Activated T-helper 1 cell treated with Interleukin-2 at 50 U/mL for 16 hours (primary cell): Measurements from ENCODE around the gene RAB3D.
"Not testable (repeated sequence)": the region's sequence is repeated elsewhere in the genome, so short reads cannot be mapped to it uniquely, and the experiment has no call there.

Experiments
- DNase-seq: peaks from one replicate; pipeline ENCODE4 v3.0.0-alpha.2; 2020; ENCODE audit warnings: low read depth

Gene RAB3D

DNA sequence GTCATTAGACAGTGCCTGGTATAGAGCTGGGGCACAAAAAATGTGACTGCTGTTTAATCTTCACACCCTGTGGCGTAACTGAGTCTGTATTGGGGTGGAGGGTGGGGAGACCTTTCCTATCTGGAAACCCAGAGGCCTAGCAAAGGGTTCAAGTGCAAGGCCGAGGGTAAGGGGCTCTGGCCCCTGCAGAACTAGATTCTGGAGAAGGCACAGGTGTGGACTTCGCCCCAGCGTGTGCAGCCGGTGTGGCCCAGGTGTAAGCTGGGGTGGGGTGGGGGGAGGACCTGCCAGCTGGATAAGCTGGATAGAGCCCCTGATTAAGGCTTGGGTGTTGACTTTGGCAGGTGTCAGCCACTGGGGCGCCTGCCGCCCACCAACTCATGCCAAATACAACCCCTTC lies 1.3 kb downstream of the RAB3D start:
- no peak for DNase-seq

DNA sequence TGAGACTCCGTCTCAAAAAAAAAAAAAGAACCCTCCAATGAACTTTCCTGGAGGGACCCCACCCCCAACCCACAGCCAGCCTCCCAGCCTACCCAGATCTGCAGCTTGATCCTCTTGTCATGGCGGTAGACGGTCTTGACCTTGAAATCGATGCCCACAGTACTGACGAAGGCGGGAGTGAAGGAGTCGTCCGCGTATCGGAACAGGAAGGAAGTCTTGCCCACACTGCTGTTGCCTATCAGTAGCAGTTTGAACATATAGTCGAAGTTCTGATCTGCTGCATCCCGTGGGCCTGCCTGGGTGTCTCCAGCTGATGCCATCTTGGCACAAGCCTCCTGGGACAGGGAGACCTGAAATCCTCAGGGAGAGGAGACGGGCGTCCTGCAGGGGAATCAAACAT lies 2.4 kb downstream of the RAB3D start:
- DNase-seq = no peak

DNA sequence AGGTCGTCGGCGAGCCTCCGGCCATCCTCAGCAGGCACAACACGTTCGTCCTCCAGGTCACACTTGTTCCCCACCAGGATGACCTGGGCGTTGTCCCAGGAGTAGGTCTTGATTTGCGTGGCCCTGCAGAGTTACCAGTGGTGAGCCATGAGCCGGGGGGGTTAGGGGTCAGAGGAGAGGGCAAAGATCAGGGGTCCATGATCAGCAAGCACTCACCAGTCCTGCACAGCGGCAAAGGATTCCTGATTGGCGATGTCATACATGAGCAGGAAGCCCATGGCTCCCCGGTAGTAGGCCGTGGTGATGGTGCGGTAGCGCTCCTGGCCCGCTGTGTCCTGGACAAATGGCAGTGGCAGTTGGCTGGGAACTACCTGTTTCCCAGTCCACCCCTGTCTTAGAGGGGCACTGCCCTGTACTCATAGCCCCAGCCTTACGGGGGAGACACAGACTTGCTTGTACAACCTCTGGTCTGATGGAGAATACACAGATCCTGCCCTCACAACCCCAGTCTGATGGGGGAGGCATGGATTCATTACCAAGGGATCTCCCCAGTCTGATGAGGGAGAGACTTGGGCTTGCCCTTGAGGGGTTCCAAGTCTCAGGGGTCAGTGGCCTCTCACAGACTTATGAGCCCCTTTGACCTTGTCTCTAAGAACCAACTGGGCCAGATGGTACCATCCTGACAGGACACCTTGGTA lies 3.9 kb downstream of the RAB3D start:
- no peak for DNase-seq

DNA sequence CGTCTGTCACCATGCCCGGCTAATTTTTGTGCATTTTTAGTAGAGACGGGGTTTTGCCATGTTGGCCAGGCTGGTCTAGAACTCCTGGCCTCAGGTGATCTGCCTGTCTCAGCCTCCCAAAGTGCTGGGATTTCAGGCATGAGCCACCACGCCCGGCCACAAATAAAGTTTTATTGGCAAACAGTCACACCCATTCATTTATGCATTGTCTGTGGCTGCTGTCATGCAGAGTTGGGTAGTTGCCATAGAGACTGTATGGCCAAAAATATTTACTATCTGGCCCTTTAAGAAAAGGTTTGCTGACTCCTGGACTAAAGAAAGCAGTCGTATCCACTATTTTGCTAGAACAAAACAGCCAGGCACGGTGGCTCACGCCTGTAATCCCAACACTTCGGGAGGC lies 5.6 kb downstream of the RAB3D start:
- not testable (repeated sequence) for DNase-seq

DNA sequence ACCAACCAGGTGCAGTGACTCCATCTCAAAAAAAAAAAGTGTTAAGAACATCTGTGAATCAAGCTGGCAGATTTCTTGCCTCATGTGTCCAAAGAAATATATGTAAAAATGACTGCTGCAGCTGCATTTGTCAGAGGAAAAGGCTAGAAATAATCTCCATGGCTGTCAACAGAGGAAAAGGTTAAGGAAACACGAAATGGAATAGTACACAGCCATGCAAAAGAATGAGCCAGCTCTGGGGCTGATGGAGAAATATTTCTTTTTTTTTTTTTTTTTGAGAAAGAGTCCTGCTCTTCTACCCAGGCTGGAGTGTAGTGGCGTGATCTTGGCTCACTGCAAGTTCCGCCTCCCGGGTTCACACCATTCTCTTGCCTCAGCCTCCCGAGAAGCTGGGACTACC lies 6.6 kb downstream of the RAB3D start:
- DNase-seq = no peak

DNA sequence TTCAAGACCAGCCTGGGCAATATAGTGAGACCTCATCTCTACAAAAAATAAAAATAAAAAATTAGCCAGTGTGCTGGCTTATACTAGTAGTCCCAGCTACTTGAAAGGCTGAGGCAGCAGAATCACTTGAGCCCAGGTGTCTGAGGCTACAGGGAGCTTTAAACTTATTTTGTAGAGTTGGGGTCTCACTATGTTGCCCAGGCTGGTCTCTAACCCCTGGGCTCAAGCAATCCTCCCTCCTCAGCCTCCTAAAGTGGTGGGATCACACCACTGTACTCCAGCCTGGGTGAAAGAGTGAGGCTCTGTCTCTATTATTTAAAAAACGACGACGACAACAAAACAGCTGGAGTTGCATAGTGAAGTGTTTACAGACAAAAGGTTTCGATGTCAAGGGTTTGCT lies 8.0 kb downstream of the RAB3D start:
- no peak for DNase-seq

DNA sequence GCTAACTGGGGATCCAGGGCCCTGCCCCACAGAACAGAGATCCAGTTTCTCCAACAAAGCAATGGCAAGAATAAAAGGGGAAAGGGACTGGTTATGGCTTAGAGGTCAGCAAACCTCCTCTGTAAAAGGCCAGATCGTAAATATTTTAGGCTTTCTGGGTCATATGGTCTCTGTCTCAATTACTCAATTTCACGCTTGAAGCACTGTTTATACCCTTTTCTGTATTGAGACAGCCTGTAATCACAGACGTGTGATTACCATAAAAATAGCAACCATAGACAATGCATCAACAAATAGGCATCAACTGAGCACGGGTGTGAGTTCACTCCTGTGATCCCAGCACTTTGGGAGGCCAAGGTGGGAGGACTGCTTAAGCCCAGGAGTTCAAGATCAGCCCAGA lies 9.3 kb downstream of the RAB3D start:
- no peak for DNase-seq

DNA sequence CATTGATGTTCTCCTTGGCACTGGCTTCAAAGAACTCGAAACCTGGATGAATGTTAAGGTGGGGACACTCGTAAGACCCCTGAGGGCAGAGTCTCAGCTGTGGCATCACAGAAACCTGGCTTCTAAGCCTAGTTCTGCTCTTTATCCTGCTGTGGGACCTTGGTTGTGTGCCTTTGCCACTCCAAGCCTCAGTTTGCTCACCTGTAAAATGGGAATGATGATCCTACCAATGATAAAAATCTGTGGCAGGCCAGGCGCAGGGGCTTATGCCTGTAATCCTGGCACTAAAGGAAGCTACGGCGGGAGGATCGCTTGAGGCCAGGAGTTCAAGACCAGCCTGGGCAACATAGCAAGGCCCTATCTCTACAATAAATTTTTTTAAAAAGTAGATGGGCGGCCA lies 13.9 kb downstream of the RAB3D start:
- DNase-seq = no peak

DNA sequence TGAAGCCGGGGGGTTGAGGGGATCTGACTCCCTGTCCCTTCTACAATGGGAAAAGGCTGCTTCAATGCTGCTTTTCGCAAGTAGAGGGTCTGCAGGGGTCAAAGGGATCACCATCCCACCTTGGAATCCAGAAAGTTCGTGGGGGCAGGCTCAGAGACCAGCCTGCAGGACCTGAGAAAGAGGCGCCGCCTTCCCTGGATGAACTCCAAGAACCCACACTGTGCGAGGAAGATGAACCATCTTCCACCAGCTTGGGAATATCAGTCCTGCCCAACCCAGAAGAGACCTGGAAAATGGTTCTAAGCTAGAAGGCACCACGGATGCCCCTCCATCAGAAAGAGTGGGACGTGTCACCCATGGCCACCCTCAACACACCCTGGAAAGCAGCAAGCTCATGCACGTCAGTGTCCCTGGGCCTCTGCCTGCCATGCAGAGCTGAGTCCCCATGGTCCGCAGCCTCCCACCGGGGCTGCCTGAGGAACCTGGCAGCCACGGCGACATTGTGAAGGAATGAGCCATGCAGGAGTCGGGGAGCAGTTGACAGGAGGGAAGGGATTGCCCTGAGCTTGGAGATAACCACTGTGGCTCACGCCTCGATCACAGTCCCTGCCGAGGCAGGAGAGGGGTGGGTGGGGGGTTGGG lies 14.6 kb downstream of the RAB3D start:
- no peak for DNase-seq

DNA sequence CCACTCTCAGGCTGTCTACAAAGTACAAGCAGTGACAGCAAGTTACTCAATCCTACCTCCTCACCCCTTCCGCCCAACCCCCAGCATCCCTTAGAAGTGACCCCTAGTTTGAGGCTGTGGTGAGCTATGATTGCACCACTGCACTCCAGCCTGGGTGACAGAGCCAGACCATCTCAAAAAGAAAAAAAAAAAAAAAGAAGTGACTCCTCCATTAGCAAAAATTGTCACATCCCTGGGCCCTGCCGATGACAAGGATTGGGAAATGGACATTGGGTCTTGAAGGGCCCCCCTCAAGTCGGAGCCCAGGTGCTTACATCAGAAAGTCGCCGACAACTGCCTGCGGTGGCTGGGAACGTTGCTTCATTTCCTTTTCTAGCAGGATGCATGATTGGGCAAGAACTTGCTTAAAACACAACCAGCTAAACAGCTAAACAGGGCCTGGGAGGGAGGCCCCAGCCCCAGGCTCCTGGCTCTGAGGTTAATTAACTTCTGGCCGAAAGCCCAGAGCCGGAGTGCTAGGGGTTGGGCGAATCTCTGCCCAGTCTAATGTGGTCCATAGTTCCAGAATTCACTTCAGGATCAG lies 15.3 kb downstream of the RAB3D start:
- DNase-seq = no peak

DNA sequence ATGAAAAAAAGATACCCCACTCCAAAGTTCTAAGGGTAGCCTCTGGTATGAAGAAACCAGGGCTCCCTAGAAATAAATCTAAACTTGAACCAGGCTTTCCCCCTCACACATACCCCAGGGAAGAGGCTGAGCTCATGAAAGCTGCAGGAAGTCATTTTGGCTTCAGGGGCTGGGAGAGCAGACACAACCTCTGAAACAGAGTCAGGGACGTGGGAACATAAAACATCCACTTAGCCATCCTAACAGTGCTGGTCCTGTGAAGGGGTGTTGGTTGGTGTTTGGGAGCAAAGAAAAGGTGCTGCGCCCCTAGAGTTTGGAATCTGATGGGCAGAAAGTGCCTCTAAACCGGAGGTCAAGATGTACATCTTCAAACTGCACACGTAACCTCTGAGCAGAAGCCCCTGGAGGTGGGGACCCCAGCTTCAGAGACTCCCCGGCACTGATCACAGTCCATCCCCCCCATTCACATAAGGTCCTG lies 15.8 kb downstream of the RAB3D start:
- DNase-seq = no peak

DNA sequence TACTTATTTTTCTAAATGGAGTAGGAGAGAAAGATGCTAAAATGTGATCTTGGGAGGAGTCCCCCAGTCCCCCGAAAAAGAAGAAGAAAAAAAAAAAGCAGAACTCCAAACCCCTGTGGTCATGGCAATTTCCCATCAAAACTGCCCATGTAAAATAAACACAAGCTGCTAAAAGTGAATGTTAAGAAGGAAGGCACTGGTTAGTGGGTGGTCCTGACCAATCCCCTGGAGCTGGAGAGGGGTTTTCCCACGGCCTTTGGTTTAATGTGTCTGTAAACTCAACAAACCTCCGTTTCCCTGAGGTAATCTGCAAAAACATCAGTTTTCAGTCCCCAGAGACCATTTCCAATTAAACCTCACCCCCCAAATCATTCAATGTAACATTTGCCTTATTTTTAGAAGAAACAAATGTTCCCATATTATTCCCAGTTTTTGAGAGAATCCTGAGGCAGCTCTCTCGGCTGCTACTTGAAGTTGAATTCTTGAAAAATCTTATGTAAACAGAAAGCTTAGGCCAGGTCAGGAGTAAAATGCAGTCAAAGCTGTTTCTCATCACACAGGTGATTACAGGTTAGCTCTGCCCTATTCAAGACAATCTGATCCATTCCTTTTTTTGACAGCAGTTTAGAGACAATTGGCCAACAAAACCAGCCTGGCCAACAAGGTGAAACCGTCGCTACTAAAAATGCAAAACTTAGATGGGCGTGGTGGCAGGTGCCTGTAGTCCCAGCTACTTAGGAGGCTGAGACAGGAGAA lies 17.0 kb downstream of the RAB3D start:
- DNase-seq = no peak

DNA sequence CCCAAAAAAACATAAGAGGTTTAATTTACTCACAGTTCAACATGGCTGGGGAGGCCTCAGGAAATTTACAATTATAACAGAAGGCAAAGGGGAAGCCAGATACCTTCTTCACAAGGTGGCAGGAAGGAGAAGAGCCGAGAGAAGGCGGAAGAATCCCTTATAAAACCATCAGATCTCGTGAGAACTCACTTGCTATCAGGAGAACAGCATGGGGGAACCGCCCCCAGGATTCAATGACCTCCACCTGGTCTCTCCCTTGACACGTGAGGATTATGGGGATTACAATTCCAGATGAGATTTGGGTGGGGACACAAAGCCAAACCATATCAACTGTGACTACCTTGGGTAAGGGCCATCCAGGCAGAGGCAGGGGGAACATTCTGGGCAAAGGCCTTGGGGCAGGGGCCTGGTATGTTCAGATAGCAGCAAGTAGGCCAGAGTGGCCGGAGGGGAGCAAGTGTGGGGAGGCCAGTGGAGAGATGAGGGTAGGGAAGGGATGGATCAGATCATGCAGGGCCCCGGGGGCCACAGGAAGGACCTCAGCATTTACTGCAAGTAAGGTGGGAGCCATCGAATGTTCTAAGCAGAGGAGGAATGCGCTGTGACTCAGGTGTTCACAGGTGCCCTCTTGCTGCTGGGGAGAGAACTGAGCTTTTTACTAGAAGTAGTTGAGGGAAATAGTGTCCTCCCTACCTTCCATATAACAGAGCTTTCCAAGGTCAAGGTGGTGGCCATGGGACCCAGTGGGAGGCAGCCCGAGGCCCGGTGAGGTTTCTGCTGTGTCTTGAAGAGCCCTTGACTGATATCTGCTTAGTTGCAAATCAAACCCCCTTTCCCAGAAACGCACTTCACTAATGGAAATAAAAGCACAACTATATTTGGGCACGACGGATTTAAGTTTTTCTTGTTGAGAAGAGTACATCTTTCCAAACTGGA lies 18.0 kb downstream of the RAB3D start:
- no peak for DNase-seq

DNA sequence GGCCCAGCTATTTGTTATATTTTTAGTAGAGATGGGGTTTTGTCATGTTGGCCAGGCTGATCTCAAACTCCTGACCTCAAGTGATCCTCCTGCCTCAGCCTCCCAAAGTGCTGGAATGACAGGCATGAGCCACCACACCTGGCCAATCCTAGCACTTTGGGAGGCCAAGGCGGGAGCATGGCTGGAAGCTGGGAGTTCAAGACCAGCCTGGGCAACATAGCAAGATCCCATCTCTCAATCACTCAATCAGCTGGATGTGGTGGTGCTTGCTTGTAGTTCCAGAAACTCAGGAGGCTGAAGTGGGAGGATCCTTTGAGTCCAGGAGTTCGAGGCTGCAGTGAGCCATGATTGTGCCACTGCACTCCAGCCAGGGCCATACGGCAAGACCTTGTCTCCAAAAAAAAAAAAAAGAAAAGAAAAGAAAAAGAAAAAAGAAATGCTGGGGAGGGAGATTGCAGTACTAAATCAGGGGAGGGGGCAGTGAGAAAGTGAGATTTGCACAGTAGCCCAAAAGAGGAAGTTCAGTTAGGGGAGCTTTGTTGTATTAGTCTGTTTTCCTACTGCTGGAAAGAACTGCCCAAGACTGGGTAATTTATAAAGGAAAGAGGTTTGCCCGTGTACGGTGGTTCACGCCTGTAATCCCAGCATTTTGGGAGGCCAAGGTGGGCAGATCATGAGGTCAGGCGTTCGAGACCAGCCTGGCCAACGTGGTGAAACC lies 19.0 kb downstream of the RAB3D start:
- not testable (repeated sequence) for DNase-seq

DNA sequence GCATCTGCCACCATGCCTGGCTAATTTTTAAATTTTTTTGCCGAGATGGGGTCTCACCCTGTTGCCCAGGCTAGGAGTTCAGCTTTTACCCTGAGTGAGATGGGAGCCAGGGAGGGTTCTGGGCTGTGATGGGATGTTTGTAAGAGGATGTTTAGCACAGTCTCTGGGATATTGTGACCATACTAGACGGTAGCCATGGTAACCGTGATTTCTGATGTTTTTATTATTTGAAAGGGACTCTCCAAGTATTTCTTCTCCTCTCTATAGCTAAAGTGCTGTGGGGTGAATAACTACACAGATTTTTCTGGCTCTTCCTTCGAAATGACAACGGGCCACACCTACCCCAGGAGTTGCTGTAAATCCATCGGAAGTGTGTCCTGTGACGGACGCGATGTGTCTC lies 33.1 kb downstream of the RAB3D start:
- DNase-seq = no peak

DNA sequence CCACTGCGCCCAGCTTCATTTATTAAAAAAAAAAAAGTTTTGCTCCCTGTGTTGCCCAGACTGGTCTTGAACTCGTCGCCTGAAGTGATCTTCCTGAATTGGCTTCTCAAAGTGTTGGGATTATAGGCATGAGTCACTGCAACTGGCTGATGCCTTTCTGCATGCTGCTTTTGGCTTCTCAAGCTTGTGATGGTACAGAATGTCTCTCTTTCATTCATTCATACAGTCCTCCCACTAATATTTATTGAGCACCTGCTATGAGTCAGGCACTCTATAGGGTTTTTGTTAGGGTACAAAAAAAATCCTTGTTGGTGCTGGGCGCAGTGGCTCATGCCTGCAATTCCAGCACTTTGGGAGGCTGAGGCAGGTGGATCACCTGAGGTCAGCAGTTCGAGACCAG lies 34.5 kb downstream of the RAB3D start:
- no peak for DNase-seq

DNA sequence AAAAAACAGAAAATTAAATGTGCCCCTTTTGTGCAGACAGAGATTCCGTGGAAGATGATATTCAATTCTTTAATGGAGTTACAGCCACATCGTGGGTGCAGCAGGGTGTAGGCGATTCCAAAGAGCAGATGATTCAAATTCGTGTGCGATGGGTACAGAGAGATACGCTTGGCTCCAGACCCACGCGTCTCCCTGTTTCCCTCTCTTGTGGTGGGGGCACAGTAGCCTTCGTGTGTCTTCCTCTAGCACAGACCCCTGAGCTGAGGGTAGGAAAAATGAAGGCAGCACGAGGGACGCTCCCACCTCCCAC lies 38.7 kb downstream of the RAB3D start:
- no peak for DNase-seq

DNA sequence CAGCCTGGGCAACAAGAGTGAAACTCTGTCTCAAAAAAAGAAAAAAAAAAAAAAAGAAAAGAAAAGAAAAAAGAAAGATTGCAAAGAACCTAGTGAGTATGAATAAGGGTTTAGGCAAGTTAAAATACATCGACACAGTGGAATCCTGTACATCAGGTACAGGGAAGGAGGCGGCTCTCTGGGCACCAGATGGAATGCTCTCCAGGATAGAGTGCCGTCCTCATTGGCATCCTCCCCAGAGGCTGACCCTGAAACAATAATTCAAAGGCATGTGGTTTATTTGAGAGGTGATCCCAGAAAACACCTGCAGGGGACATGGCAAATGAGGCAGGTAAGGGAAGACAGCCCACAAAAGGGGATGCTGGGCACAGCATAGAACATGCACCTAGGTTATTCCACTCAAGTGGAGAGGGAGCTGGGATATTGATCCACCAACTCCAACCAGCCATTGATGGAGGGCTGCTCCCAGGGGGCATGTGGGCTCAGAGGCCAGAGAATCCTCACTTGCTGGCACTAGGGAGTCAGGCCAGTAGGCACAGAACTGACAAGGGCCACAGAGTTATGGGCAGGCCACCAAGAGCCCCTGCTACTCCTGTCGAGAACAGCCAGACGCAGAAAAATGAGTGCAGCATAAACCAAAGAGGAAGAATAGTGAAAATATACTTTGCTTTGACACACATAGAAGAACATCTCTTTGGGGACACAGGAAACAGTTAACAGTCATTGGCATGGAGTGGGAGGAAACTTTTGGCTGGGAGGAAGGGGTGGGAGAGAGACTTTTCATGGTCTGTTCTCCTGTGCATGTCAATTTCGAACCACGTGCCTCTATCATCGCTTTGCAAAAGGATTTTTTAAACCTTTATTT lies 39.3 kb downstream of the RAB3D start:
- no peak for DNase-seq

DNA sequence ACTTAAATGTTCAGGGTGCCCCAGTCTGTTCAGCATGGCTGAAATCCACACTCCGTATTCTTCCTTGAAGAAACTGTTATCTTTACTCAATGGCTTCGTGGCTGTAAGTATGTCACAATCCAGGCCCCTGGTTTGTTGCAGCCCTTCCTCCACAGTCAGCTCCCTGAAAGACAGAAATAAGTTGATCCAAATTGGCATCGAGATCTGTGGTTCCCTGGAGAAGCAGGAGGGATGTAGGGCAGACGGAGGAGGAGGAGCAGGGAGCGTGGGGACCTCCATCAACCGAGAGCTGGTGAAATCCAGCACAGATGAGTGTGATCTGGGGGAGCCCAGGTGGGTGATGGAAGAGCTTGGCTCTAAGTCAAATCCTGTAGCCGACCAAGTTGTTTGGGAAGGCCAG lies 43.2 kb downstream of the RAB3D start:
- no peak for DNase-seq

DNA sequence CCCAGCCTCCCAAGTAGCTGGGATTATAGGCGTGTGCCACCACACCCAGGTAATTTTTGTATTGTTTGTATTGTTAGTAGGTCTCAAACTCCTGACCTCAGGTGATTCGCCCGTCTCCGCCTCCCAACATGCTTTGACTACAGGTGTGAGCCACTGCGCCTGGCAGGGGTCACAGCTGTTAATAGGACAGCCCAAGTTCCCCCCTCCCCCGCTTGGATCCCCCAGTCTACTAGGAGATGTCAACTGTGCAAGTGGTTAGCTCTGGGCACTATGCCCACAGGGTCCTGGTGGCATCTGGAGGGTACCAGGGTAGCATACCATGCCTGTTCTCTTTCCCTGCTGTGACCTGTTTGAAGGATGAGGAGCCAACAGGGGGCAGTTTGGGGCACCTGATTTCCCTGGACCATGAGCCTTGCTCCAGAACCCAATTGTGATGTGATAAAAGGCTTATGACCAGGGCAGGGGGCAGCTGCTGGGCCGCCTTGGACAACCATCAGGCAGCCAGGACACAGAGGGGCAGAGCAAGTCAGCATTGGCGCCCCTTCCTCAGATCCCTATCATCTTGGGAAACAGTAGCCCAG lies 43.7 kb downstream of the RAB3D start, which contains the start of gene TSPAN16:
TSS of gene TSPAN16 (plus strand) at position 496 of the 581 bp plus-strand sequence. CDS start 138 bp downstream, outside the sequence.
- no peak for DNase-seq
